Astrocyte of the spinal cord (primary cell): ENCODE measurements around the gene ONECUT3.

ENCODE experiments used
- DNase-seq: peaks from one replicate; pipeline ENCODE4 v3.0.0; 2011; ENCODE audit warnings: low read depth, low spot score
- H3K4me3 ChIP-seq: 2 replicates; pipeline ENCODE4 v1.5.1; 2011; ENCODE audit warnings: low read depth, mild to moderate bottlenecking, low read length, moderate library complexity
- CTCF ChIP-seq: IDR thresholded peaks from 2 replicates; pipeline ENCODE4 v1.5.1; 2012; ENCODE audit warnings: low read depth, mild to moderate bottlenecking, low read length, inconsistent platforms
- in situ Hi-C: cut with HindIII; loops from 2 replicates; pipeline ENCODE4 v1.10.0; 2017; ENCODE audit warnings: low sequenced_read_pairs

The ONECUT3 gene

GRCh38 chr19:1822210-1822609, 68.9 kb downstream of the ONECUT3 start:
- in situ Hi-C loops, result no loop called here
- no peak overlapping the region for H3K4me3 ChIP-seq
- no peak for TF ChIP-seq CTCF
- no peak for DNase-seq

- in situ Hi-C loops, result no loop called here
- no peak overlapping the region for H3K4me3 ChIP-seq
Measured at GRCh38 chr19:1823020-1823419, 69.7 kb downstream of the ONECUT3 start.

GRCh38 chr19:1823539-1824251, 70.4 kb downstream of the ONECUT3 start:
- DNase-seq, result no peak
- no peak overlapping the region for H3K4me3 ChIP-seq
- no peak for TF ChIP-seq CTCF
- in situ Hi-C loops, result no loop called here

More at GRCh38 chr19:1823020-1823419, 69.7 kb downstream of the ONECUT3 start:
- TF ChIP-seq CTCF, result no peak
- DNase-seq, result no peak

GRCh38 chr19:1824252-1824622, 70.9 kb downstream of the ONECUT3 start:
- in situ Hi-C loops, result no loop called here
- H3K4me3 ChIP-seq, result no peak overlapping the region
- no peak for TF ChIP-seq CTCF
- DNase-seq, result no peak

GRCh38 chr19:1825909-1826556, 72.7 kb downstream of the ONECUT3 start:
- H3K4me3 ChIP-seq, result no peak overlapping the region
- in situ Hi-C loops, result no loop called here
- DNase-seq, result peak; percentile 50
- peak; percentile 97 for TF ChIP-seq CTCF

GRCh38 chr19:1826557-1827521, 73.5 kb downstream of the ONECUT3 start:
- no peak for DNase-seq
- H3K4me3 ChIP-seq, result no peak overlapping the region
- TF ChIP-seq CTCF, result no peak
- in situ Hi-C loops, result no loop called here
